ENCODE results near the gene E2F4. TPM values are rescaled to one million over a fixed set of nuclear protein-coding genes. Genes with fewer than 3 reads are reported as not detected.

Gene E2F4
- total and polyA plus RNA-seq, 2 of the 13 experiments (the other 11 are each of a cell fraction or from before 2014, with no cell fraction given) = 84.8 to 91.2 TPM

- TF ChIP-seq ZNF460 (CRISPR knock-in tag; IDR thresholded peaks at IDR 0.05; ENCODE audit: borderline replicate concordance) = no peak
- no peak for TF ChIP-seq TBL1XR1 (IDR thresholded peaks at IDR 0.05; ENCODE audit: borderline replicate concordance, low read length, partially characterized antibody)
- TF ChIP-seq KMT2B (CRISPR knock-in tag; IDR thresholded peaks at IDR 0.05) = peak; percentile 28; the same call in 1 of the 2 replicates
- TF ChIP-seq MATR3 (CRISPR knock-in tag; IDR thresholded peaks at IDR 0.05) = no peak
- no peak for TF ChIP-seq DDIT3 (CRISPR knock-in tag; IDR thresholded peaks at IDR 0.05)
- TF ChIP-seq ZNF280B (CRISPR knock-in tag; IDR thresholded peaks at IDR 0.05; ENCODE audit: borderline replicate concordance) = peak; percentile 74
- no peak for TF ChIP-seq ZBTB40 (IDR thresholded peaks at IDR 0.05)
- TF ChIP-seq ZBTB40 (CRISPR knock-in tag; IDR thresholded peaks at IDR 0.05) = peak; percentile 33; the same call in 1 of the 2 replicates
- 0 out of 2 replicates have a peak, but pooled peaks have one; percentile 3 for TF ChIP-seq BHLHE40 (IDR thresholded peaks at IDR 0.05; ENCODE audit: low read length)
- no peak for TF ChIP-seq HNRNPL (IDR thresholded peaks at IDR 0.05; ENCODE audit: low read depth, low read length)
- no peak for TF ChIP-seq ZSCAN5A (CRISPR knock-in tag; IDR thresholded peaks at IDR 0.05; ENCODE audit: borderline replicate concordance)
- peak; percentile 98 for TF ChIP-seq AKAP8 (CRISPR knock-in tag; IDR thresholded peaks at IDR 0.05)
- peak; percentile 87; the same call in 1 of the 2 replicates for TF ChIP-seq ZNF556 (CRISPR knock-in tag; IDR thresholded peaks at IDR 0.05; ENCODE audit: borderline replicate concordance)
- no peak for TF ChIP-seq ZNF557 (CRISPR knock-in tag; IDR thresholded peaks at IDR 0.05)
- no peak for TF ChIP-seq PAWR (CRISPR knock-in tag; IDR thresholded peaks at IDR 0.05; ENCODE audit: borderline replicate concordance)
- TF ChIP-seq CREB1 (IDR thresholded peaks at IDR 0.05) = no peak
- no peak for TF ChIP-seq CREB1 (CRISPR knock-in tag; IDR thresholded peaks at IDR 0.05)
Observed at GRCh38 chr16:67177743-67178699, 13.9 kb upstream of the E2F4 start (continued).
